Ishikawa (cell line): Measurements from ENCODE around the gene CTRB2.

Experiments used
- CEBPB ChIP-seq: IDR thresholded peaks from 2 replicates; pipeline ENCODE4 v1.6.1; 2012
- CREB1 ChIP-seq: IDR thresholded peaks from 2 replicates; pipeline ENCODE4 v1.6.1; 2012; ENCODE audit warnings: low read depth
- EGR1 ChIP-seq: IDR thresholded peaks from 2 replicates; pipeline ENCODE4 v1.6.1; 2012
- EP300 ChIP-seq: IDR thresholded peaks from 2 replicates; pipeline ENCODE4 v1.6.1; 2012; ENCODE audit warnings: borderline replicate concordance
- FOXM1 ChIP-seq: IDR thresholded peaks from 2 replicates; pipeline ENCODE4 v1.6.1; 2012; ENCODE audit warnings: low read depth, borderline replicate concordance
- MAX ChIP-seq: IDR thresholded peaks from 2 replicates; pipeline ENCODE4 v1.6.1; 2012
- NFIC ChIP-seq: IDR thresholded peaks from 2 replicates; pipeline ENCODE4 v1.6.1; 2012
- RAD21 ChIP-seq: IDR thresholded peaks from 2 replicates; pipeline ENCODE4 v1.6.1; 2012; ENCODE audit warnings: low read depth
- TAF1 ChIP-seq: IDR thresholded peaks from 2 replicates; pipeline ENCODE4 v1.6.1; 2012; ENCODE audit warnings: low read depth, mild to moderate bottlenecking
- TCF12 ChIP-seq: IDR thresholded peaks from 2 replicates; pipeline ENCODE4 v1.6.1; 2012; ENCODE audit warnings: low read depth
- TEAD4 ChIP-seq: IDR thresholded peaks from 2 replicates; pipeline ENCODE4 v1.6.1; 2012
- USF1 ChIP-seq: IDR thresholded peaks from 2 replicates; pipeline ENCODE4 v1.6.1; 2012
- YY1 ChIP-seq: IDR thresholded peaks from 2 replicates; pipeline ENCODE4 v1.6.1; 2012; ENCODE audit warnings: low read depth
- ZBTB7A ChIP-seq: IDR thresholded peaks from 2 replicates; pipeline ENCODE4 v1.6.1; 2012; ENCODE audit warnings: low read depth
- TF ChIP-seq, protein P1 (sequence below): IDR thresholded peaks from 2 replicates; pipeline ENCODE4 v1.6.1; 2012; ENCODE audit warnings: low read depth, mild to moderate bottlenecking

Gene CTRB2

GRCh38 chr16:75228143-75228976 is 21.4 kb upstream of the CTRB2 start:
- TF ChIP-seq USF1, result no peak
- no peak for TF ChIP-seq TCF12
- TF ChIP-seq TEAD4, result no peak
- TF ChIP-seq RAD21, result no peak
- TF ChIP-seq TAF1, result no peak
- TF ChIP-seq FOXM1, result no peak
- TF ChIP-seq, protein P1, sequence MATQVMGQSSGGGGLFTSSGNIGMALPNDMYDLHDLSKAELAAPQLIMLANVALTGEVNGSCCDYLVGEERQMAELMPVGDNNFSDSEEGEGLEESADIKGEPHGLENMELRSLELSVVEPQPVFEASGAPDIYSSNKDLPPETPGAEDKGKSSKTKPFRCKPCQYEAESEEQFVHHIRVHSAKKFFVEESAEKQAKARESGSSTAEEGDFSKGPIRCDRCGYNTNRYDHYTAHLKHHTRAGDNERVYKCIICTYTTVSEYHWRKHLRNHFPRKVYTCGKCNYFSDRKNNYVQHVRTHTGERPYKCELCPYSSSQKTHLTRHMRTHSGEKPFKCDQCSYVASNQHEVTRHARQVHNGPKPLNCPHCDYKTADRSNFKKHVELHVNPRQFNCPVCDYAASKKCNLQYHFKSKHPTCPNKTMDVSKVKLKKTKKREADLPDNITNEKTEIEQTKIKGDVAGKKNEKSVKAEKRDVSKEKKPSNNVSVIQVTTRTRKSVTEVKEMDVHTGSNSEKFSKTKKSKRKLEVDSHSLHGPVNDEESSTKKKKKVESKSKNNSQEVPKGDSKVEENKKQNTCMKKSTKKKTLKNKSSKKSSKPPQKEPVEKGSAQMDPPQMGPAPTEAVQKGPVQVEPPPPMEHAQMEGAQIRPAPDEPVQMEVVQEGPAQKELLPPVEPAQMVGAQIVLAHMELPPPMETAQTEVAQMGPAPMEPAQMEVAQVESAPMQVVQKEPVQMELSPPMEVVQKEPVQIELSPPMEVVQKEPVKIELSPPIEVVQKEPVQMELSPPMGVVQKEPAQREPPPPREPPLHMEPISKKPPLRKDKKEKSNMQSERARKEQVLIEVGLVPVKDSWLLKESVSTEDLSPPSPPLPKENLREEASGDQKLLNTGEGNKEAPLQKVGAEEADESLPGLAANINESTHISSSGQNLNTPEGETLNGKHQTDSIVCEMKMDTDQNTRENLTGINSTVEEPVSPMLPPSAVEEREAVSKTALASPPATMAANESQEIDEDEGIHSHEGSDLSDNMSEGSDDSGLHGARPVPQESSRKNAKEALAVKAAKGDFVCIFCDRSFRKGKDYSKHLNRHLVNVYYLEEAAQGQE, result no peak
- no peak for TF ChIP-seq EP300
- TF ChIP-seq NFIC, result no peak
- TF ChIP-seq CREB1, result no peak
- TF ChIP-seq EGR1, result no peak
- no peak for TF ChIP-seq YY1
- TF ChIP-seq MAX, result no peak
- TF ChIP-seq ZBTB7A, result no peak
- TF ChIP-seq CEBPB, result no peak

DNA sequence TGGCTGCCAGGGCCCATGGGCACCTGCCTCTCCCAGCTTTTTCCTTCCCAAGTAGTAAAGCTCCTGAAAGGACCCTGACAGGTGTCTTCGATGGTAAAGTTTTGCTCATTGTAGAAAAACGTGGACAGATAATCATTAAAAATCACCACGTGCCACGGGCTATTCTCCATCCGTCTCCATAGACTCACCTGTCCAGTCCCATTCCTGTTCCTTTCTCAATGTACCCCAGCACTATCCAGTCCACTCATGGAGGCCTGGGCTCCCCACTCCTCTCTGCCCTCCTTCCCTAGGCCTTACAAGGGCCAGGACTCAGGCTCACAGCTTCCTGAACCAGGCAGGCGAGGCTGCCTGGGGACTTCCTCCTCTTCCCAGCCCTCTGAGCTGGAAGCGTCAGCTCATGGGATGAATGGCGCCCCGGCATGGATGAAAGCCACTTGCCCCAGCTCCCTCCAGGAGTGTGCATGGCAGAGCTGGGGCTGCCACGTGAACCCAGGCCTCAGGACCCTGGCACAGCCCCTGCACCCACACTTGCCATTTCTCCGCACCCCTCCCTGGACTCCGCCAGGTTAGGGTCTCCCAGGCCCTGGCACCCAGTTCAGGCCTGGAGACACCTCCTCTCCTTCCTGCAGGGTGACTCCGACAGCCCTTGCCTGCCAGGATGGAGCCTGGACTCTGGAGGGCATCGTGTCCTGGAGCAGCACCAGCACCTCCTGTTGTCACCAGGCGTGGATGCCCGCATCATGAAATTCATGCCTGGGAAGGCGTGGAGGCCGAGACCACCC is 20.6 kb upstream of the CTRB2 start:
- TF ChIP-seq EP300, result no peak

GRCh38 chr16:75226550-75227360 is 19.8 kb upstream of the CTRB2 start:
- TF ChIP-seq YY1 (no peak), MAX (no peak), EGR1 (no peak), ZBTB7A (no peak), TAF1 (no peak), RAD21 (no peak), TEAD4 (no peak), TCF12 (no peak), NFIC (no peak), USF1 (no peak)

DNA sequence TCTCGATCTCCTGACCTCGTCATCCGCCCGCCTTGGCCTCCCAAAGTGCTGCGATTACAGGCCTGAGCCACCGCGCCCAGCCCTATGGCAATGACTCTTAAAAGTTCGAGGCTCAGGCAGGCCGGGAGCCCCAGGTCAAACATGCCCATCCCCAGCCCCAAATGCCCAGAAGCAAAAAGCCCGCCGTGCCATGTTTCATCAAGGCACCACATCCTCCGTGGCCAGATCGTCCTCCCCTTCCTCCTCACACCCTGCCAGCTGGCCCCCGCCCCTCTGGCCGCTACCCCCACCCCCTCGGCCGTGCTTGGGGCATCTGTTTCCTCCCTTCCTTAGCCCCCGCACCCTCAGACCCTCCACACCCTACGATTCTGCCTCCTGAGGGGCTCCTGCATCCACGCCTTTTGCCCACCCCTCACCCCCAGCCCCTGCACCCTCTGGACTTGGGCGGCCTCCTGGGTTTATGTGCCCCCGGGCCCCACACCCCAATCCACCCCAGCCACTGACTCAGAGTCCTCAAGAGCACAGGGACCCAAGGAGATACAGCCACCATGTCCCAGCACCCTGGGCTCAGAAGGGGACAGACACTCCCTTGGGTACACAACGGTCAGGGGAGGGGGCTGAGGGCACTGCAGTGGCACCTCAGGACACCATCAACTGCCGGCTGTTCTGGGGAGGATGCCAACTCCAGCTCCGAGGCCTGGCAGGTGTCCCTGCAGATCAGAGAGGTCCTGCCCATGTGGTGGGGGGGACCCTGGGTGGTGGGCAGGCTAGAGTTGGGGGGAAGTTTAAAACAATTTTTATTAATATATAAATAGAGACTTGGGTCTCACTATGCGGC is 18.9 kb upstream of the CTRB2 start:
- TF ChIP-seq TAF1 (no peak), CEBPB (no peak)
- TF ChIP-seq, protein P1, result no peak

DNA sequence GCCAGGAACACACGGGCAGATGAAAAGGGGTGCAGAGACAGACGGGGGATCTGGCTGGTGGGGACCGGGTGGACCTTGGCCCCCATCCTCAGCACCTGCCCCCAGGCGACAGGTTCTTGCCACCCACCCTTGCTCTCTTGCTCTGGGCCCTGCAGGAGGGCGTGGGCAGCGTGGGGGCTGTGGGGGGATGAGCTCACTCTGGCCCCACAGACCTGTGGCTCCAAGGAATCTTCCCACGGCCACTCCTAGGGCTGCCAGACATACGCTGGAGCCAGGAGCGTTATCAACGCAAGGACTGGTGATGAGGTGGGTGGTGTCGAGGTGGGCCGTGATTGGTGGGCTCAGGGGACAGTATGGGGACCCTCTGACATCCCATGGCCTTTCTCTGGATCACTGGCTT is 18.1 kb upstream of the CTRB2 start:
- TF ChIP-seq CEBPB (no peak), YY1 (no peak), TAF1 (no peak), MAX (no peak), TEAD4 (no peak), FOXM1 (no peak), ZBTB7A (no peak), CREB1 (no peak), EP300 (no peak), RAD21 (no peak), USF1 (no peak), TCF12 (no peak), EGR1 (no peak), NFIC (no peak)
- TF ChIP-seq, protein P1, result no peak
